ENCODE measurements around the gene LY86. TPM values are rescaled to one million over a fixed set of nuclear protein-coding genes. Genes with fewer than 3 reads are reported as not detected.

LY86 gene
- polyA plus RNA-seq, 1 donor, result 1.1 TPM

DNA sequence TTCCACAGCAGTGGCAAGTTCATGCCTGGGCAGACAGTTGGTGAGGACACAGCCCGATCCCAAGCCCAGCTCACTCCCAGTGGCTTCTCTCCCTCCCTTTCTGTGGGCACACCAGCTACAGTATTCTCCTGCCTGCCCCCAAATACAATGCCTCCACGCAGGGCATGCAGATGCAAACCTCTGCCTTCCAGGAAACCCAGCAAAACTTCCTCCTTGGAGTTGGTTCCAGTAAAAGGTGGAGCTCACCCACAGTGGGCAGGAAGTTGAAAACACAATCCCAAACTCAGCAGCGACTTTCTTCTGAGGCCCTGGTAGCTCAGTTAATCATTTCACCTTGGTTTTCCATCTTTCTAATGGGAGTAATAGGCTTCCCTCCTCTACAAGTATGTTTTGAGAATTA, 93.7 kb downstream of the LY86 start:
- no peak for DNase-seq

- no peak for DNase-seq
Measured at GRCh38 chr6:6683969-6684833, 95.7 kb downstream of the LY86 start.

GRCh38 chr6:6685249-6686040, 96.9 kb downstream of the LY86 start:
- DNase-seq, result no peak

- no peak for DNase-seq
Measured at GRCh38 chr6:6686176-6686575, 97.7 kb downstream of the LY86 start.

DNA sequence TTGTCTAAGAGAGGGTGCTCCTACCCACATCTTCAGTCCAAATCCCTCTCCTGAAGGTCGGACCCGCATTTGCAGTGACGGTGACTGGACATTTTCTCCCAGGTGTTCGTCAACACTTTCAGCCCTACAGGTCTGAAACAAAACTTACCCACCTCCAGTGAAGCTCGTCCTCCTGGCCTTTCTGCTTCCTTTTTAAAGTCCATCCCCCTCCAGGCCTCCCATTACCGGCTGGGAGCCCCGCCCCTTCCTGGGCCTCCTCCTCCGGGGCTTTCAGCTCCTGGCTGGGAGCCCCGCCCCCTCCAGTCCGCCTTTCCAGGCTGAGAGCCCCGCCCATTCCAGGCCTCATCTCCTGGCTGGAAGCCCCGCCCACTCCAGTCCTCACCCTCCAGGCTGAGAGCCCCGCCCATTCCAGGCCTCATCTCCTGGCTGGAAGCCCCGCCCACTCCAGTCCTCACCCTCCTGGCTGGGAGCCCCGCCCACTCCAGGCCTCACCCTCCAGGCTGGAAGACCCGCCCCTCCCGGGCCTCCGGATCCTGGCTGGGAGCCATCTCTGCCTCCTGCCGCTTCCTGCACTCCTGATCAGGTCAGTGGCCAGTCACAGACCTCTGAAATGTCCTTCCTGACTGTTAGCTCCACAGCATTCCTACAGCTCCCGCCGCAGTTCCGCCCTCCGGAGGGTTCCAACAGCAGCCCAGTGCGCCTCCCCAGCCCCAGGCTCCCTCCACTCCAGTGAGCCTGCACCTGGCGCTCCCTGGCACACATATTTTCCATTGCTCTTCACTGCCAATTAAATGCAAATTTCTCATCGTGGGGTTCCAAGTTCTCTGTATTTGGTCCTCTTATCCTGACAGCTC, 98.5 kb downstream of the LY86 start:
- DNase-seq, result peak; percentile 61

- no peak for DNase-seq
Measured at GRCh38 chr6:6688283-6688682, 99.8 kb downstream of the LY86 start.

DNA sequence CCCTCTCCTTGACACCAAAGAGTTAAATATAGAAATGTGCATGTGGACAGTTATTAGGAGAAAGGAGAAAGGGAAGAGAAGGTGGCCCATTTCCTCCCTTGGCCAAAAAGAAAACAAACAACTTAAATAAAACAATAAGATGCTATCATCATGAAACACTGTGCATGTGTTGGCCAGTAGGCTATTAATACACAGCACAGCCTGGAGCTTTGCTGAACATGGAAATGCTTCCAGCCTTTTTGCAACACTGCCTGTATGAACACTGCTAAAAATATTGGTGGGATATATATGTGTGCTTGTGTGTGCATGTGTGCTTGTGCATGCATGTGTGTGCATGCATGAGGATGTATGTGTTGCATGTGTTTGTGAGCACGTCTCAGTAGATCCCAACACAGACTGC, 100.4 kb downstream of the LY86 start:
- DNase-seq, result no peak

DNA sequence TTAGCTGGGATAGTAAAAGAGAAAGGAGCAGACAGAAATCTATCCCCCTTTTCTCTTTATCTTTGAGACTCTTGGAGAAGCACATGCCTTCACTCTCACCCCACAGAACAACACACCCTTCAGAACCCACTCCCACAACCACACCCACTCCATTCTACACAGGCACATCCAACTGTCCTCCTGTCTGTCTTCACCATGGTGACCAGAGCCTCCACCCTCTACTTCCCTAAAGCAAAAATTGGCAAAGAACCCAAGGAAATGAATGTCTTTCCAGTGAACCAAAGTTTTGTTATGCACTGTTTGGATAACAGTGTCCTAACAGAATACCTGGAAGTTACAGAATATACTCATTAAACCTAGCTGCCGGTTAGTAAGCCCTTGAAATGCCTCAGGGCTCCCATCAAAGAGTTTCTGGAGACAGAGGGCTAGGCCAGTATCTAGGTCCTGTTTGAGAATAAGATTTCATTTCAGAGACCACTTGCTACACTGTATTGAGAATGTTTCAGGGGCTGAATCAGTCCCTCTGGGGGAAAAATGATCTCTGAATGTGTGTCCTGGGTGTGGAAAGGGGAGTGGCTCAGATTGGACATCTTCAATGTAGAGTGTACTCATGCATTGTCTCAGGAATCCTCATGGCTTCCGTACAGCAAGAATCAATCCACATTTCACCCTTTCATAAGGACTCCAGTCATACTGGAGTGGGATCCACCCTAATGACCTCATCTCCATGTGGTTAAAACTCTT, 101.1 kb downstream of the LY86 start:
- no peak for DNase-seq

DNA sequence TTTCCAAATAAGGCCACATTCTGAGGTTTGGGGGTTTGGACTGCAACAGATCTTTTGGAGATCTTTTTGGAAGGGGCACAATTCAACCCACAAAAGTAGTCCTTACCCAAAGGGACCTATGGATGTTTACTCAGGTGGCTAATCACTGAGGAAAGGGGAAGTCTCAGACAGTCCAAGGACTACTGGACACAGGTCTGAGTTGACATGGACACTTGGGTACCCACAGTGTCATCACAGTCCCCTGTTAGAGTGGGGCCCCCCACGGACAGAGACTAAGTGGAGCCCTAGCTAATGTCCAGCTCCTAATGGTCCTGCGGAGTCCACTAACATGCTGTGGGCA, 101.6 kb downstream of the LY86 start:
- no peak for DNase-seq

DNA sequence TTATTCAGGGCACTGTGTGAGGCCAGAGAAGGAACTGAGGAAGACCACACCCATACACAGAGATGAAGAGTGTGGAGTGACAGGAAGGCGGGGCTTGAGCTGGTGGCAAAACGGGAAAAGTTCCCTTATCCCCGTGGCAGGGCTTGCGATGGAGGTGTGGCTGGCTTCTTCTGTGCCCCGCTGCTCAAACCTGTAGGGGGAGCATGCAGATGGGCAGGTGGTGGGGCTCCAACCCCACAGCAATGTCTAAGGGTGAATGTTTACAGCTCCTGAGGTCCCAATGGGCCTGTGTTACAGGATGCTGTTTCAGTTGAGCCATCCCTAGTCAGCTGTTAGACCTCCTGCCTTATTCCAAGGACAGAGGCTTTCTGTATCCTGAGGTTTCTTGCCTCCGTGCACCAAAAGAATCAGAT, 105.9 kb downstream of the LY86 start:
- no peak for DNase-seq

GRCh38 chr6:6694825-6695624, 106.5 kb downstream of the LY86 start:
- DNase-seq, result no peak

- DNase-seq, result no peak
Measured at GRCh38 chr6:6695625-6696276, 107.2 kb downstream of the LY86 start.

- DNase-seq, result peak; percentile 81
Measured at GRCh38 chr6:6696867-6697531, 108.5 kb downstream of the LY86 start.

GRCh38 chr6:6697620-6698019, 109.1 kb downstream of the LY86 start:
- DNase-seq, result no peak

GRCh38 chr6:6699741-6700367, 111.3 kb downstream of the LY86 start:
- DNase-seq, result peak; percentile 86

DNA sequence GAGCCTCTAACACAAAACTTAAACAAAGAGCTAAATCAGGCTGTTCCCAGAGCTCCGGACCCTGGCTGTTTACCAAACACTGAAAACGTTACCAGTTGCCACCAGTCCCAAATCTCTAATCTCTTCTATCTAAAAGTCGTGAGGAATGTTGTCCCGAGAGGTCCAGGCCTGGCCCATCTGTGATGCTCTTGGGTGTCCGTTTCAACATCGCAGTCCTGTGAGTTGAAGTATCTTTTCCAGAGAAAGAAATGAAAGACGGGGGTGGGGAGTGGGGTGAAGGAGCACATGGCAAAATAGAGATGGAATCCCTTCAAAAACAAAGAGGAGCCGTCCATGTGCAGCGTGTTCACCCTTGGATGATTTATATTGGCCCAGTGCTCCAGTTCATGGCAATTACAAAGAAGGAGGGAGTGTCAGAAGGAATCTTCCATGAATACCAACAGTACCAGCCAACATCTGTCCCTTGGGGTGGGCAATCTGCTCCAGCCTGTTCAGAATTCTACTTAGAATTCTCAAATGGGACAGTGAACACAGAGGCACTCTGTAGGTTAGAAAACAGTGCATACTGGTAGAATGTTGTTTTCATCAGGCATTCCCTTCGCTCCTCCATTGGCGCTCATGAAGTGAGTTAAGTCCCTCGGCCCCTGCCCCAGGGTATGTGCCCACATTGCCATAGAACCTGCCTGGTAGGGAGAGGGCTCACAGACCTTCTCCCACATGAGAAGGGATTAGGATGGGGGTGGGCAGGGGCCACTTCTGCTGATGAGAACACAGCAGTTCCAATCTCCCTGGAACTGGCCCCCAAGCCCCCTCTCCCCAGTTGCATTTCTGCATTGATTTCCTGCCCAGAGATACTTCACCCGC, 112.1 kb downstream of the LY86 start:
- no peak for DNase-seq

- DNase-seq, result no peak
Measured at GRCh38 chr6:6701864-6702263, 113.3 kb downstream of the LY86 start.

GRCh38 chr6:6703699-6704098, 115.2 kb downstream of the LY86 start:
- DNase-seq, result no peak

Data from left kidney (tissue), 2 donors.